PC-3 (cell line): ENCODE results near the gene IFFO2. TPM values are rescaled to one million over a fixed set of nuclear protein-coding genes. Genes with fewer than 3 reads are reported as not detected.

ENCODE experiments used
- ATAC-seq: fragments of 200-7000 bp; cut with Tn5 transposase; 2 replicates; pipeline ENCODE4 v1.9.1; 2020; ENCODE audit warnings: mild to moderate bottlenecking, moderate library complexity
- BruUV-seq: library from RNA; stranded (reverse); fragments of 400-500 nt; replicated peaks from 2 replicates; lab custom pipeline; 2021; lab: Mats Ljungman, UMichigan
- CTCF ChIA-PET: fragments of 300-600 bp; sonication (Branson Sonifier 250); formaldehyde crosslinking; loops from one replicate; lab custom pipeline; 2022; ENCODE audit warnings: antibody characterized with exemption; lab: Charles Lee
- POLR2A ChIA-PET: fragments of 300-600 bp; sonication (Branson Sonifier 250); formaldehyde crosslinking; loops from one replicate; lab custom pipeline; 2022; ENCODE audit warnings: antibody characterized with exemption; ENCODE audit not compliant: unreplicated experiment; lab: Charles Lee
- DNase-seq: peaks from one replicate; pipeline ENCODE4 v3.0.0-alpha.2; 2015
- H2AFZ ChIP-seq: fragments of 300-600 bp; sonication (generic); 2 replicates; pipeline ENCODE4 v1.6.0; 2016; ENCODE audit warnings: antibody characterized with exemption, low read length
- H3F3A ChIP-seq: fragments of 300-600 bp; sonication (generic); one replicate; pipeline ENCODE4 v1.6.0; 2017; ENCODE audit warnings: antibody characterized with exemption, low read length, control low read depth, mild to moderate bottlenecking; ENCODE audit not compliant: unreplicated experiment
- H3K27ac ChIP-seq: fragments of 300-600 bp; sonication (generic); 2 replicates; pipeline ENCODE4 v1.5.1; 2016; ENCODE audit warnings: mild to moderate bottlenecking, low read length
- H3K27me3 ChIP-seq: fragments of 300-600 bp; sonication (generic); 2 replicates; pipeline ENCODE4 v1.6.1; 2016; ENCODE audit warnings: low read length, mixed read lengths
- H3K36me3 ChIP-seq: fragments of 300-600 bp; sonication (generic); 2 replicates; pipeline ENCODE4 v1.6.1; 2016; ENCODE audit warnings: low read depth, mixed run types, low read length, mixed read lengths
- H3K4me1 ChIP-seq: fragments of 300-600 bp; sonication (generic); 2 replicates; pipeline ENCODE4 v1.5.1; 2016; ENCODE audit warnings: low read length; ENCODE audit not compliant: insufficient read depth
- H3K4me2 ChIP-seq: fragments of 300-600 bp; sonication (generic); 2 replicates; pipeline ENCODE4 v1.6.0; 2016; ENCODE audit warnings: low read length
- H3K4me3 ChIP-seq: fragments of 300-600 bp; sonication (generic); 2 replicates; pipeline ENCODE4 v1.5.1; 2016; ENCODE audit warnings: mild to moderate bottlenecking, low read length, mixed read lengths
- H3K79me2 ChIP-seq: fragments of 300-600 bp; sonication (generic); 2 replicates; pipeline ENCODE4 v1.6.1; 2017; ENCODE audit warnings: low read length, mixed read lengths
- H3K9ac ChIP-seq: fragments of 300-600 bp; sonication (generic); 2 replicates; pipeline ENCODE4 v1.6.0; 2016; ENCODE audit warnings: mild to moderate bottlenecking, low read length
- H3K9me2 ChIP-seq: fragments of 300-600 bp; sonication (generic); replicated peaks from 2 replicates; pipeline ENCODE4 v1.6.1; 2016; ENCODE audit warnings: mixed run types, low read length, mixed read lengths
- H3K9me3 ChIP-seq: fragments of 300-600 bp; sonication (generic); 2 replicates; pipeline ENCODE4 v1.6.1; 2016; ENCODE audit warnings: low read length, mixed read lengths
- H4K20me1 ChIP-seq: fragments of 300-600 bp; sonication (generic); 2 replicates; pipeline ENCODE4 v1.6.1; 2016; ENCODE audit warnings: low read length, mixed read lengths
- EZH2 ChIP-seq: fragments of 300-600 bp; sonication (generic); IDR thresholded peaks from one replicate; pipeline ENCODE4 v1.6.1; 2017; ENCODE audit warnings: antibody characterized with exemption, mild to moderate bottlenecking, low read length; ENCODE audit not compliant: unreplicated experiment
- EZH2phosphoT487 ChIP-seq: fragments of 300-600 bp; sonication (generic); IDR thresholded peaks from 2 replicates; pipeline ENCODE4 v1.6.1; 2018; ENCODE audit warnings: mild to moderate bottlenecking, antibody characterized with exemption, low read length, borderline replicate concordance
- intact Hi-C: fragments of 100-400 bp; cut with micrococcal nuclease; formaldehyde crosslinking; loops from 2 replicates; pipeline ENCODE4 v1.9.0; 2023
- total RNA-seq: library from RNA; depleted of rRNA; stranded (reverse); fragments of >200 nt; gene quantifications from 2 replicates; pipeline ENCODE4 v1.2.3, GENCODE V29; 2014
- TF ChIP-seq, protein P1 (sequence below): fragments of 300-600 bp; sonication (generic); conservative IDR thresholded peaks from 2 replicates; pipeline ENCODE4 v1.5.1; 2017; ENCODE audit warnings: antibody characterized with exemption, low read depth, mild to moderate bottlenecking, low read length

The IFFO2 gene
- total RNA-seq, 1 experiment from 2014 or later, result 30.7 TPM

DNA sequence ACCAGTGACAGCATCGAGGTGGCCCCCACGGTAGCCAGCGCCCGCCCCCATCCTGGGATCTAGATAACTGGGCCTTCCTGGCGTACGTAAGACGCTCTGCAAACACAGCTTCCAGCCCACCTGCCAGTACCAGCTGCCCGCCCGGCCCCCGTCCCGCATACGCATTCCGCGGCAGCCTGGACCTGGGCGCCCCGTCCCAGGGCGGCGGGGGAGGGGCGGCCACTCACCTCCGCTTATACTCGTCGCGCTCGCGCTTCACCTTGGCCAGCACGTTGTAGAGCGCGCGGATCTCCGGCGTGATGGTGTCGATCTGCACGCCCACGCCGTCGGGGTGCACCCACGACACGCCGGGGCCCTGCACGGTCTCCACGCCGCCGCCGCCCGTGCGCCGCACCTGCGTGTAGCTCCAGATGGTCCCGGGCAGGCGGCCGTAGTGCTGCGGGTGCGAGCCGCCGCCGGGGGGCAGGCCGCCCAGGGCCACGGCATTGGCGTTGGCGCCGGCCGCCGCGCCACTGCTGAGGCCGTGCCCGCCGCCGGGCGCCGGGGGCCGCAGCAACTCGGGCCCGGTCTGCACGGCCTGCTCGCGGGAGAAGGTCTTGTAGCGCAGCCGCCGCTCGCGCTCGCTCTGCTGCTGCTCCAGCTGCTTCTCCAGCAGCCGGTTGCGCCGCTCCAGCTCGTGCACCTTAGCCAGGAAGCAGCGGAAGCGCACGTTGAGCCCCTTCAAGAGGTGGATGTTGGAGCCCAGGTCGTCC is 859 bp downstream of the IFFO2 start:
- Histone ChIP-seq H3K27me3 (no peaks in the 10 kb centered on the region), H2AFZ (no peak overlapping the region), H3K27ac (no peak overlapping the region; the same call in 1 of the 2 replicates), H3K9me3 (no peaks in the 10 kb centered on the region), H4K20me1 (peaks cover 44% of the 10 kb centered on the region), H3K4me1 (peaks cover 36% of the 10 kb centered on the region), H3K9me2 (no peaks in the 10 kb centered on the region), H3K4me3 (peak overlapping the region; percentile 99), H3K79me2 (peaks cover 54% of the 10 kb centered on the region), H3K36me3 (peaks cover 8% of the 10 kb centered on the region; the same call in 1 of the 2 replicates), H3K9ac (peak overlapping the region; percentile 72), H3F3A (no peaks in the 10 kb centered on the region), H3K4me2 (peak overlapping the region; percentile 95)
- ChIA-PET CTCF (interaction anchor here (0.6 to 2.2 kb wide), 4 partner anchors 42 to 1295 kb away, joined by 3 to 9 read pairs (median 7); no protein-coding TSS in a partner anchor), POLR2A (no interaction called here)
- TF ChIP-seq EZH2 (no peak), EZH2phosphoT487 (no peak)
- TF ChIP-seq, protein P1, sequence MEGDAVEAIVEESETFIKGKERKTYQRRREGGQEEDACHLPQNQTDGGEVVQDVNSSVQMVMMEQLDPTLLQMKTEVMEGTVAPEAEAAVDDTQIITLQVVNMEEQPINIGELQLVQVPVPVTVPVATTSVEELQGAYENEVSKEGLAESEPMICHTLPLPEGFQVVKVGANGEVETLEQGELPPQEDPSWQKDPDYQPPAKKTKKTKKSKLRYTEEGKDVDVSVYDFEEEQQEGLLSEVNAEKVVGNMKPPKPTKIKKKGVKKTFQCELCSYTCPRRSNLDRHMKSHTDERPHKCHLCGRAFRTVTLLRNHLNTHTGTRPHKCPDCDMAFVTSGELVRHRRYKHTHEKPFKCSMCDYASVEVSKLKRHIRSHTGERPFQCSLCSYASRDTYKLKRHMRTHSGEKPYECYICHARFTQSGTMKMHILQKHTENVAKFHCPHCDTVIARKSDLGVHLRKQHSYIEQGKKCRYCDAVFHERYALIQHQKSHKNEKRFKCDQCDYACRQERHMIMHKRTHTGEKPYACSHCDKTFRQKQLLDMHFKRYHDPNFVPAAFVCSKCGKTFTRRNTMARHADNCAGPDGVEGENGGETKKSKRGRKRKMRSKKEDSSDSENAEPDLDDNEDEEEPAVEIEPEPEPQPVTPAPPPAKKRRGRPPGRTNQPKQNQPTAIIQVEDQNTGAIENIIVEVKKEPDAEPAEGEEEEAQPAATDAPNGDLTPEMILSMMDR, result no peak
- BruUV-seq, result no TSS peak
- ATAC-seq (peak; percentile 27), DNase-seq (peak; percentile 39)
- intact Hi-C loops, result loop anchor here (1.0 to 5.0 kb wide), 4 partner anchors 29 to 55 kb away; partner anchors contain the start of gene ALDH4A1

GRCh38 chr1:18955131-18955440 is 1.4 kb downstream of the IFFO2 start:
- no peak overlapping the region; the same call in 1 of the 2 replicates for H3K27ac ChIP-seq
- ATAC-seq, result no peak
- H3K4me3 ChIP-seq, result peak overlapping the region; percentile 99
- peaks cover 40% of the 10 kb centered on the region for H3K4me1 ChIP-seq
- ChIA-PET CTCF (interaction anchor here (0.6 to 2.2 kb wide), 3 partner anchors 41 to 70 kb away, joined by 3 to 9 read pairs (median 5); no protein-coding TSS in a partner anchor), POLR2A (no interaction called here)
- H3K79me2 ChIP-seq, result peaks cover 59% of the 10 kb centered on the region
- BruUV-seq, result TSS peak; percentile 61
- TF ChIP-seq, protein P1, result no peak
- TF ChIP-seq EZH2, result no peak
- no peak for TF ChIP-seq EZH2phosphoT487
- H2AFZ ChIP-seq, result no peak overlapping the region
- intact Hi-C loops, result loop anchor here (1.0 to 5.0 kb wide), 3 partner anchors 29 to 53 kb away; partner anchors contain the start of gene ALDH4A1
- H3K4me2 ChIP-seq, result peak overlapping the region; percentile 95
- H3K36me3 ChIP-seq, result peaks cover 8% of the 10 kb centered on the region; the same call in 1 of the 2 replicates
- peak overlapping the region; percentile 72 for H3K9ac ChIP-seq
- H3K27me3 ChIP-seq, result no peaks in the 10 kb centered on the region
- DNase-seq, result no peak
- no peaks in the 10 kb centered on the region for H3K9me3 ChIP-seq
- peaks cover 49% of the 10 kb centered on the region for H4K20me1 ChIP-seq
- no peaks in the 10 kb centered on the region for H3F3A ChIP-seq
- no peaks in the 10 kb centered on the region for H3K9me2 ChIP-seq
